ENCODE data around the gene MED12L. TPM values are rescaled to one million over a fixed set of nuclear protein-coding genes. Genes with fewer than 3 reads are reported as not detected.

The MED12L gene
- total and polyA plus RNA-seq, 7 donors = 0.16 to 0.71 (median 0.28) TPM; not detected in 2

DNA sequence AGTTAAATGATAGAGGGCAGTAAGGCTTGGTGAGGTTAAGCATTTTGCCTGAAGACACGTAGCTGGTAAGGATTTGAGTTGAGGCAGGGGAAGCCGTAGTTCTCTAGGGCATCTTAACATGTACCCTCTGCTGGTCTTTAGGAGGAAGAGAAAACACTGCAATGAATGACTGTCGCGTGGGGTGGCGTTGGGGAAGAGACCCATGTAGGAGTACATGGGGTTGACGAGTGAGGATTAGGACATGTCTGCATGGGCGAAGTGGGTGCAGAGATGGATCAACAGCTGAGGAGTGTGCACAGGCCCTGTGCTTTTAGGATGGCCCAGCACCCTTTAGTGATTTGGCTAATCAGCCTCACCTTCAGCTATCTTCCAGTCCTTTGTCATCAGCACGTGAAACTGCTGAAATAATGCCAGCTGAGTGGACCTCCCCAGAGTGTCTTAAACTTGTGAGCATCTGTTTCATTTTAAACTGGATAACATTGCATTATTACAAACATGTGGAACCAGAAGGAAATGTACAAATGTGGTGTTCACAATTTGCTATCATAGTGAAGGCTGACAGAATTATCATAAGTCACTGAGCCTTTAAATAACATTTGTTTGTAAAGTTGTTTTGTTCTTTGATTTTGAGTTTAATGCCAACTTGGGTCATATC, 177.5 kb downstream of the MED12L start:
- Histone ChIP-seq H3K9me3 (no peaks in the 10 kb centered on the region), H3K27me3 (no peaks in the 10 kb centered on the region), H3K27ac (peak overlapping the region; percentile 51 to 80 (median 72)), H3K36me3 (no peaks in the 10 kb centered on the region), H3K4me3 (no peak overlapping the region), H3K4me1 (peaks cover 0 to 73% (median 22%) of the 10 kb centered on the region in 4 donors)
- TF ChIP-seq POLR2AphosphoS5 (IDR thresholded peaks at IDR 0.05) (no peak), POLR2A (IDR thresholded peaks at IDR 0.05) (no peak), EP300 (IDR thresholded peaks at IDR 0.05) (no peak)
- TF ChIP-seq, protein P1, sequence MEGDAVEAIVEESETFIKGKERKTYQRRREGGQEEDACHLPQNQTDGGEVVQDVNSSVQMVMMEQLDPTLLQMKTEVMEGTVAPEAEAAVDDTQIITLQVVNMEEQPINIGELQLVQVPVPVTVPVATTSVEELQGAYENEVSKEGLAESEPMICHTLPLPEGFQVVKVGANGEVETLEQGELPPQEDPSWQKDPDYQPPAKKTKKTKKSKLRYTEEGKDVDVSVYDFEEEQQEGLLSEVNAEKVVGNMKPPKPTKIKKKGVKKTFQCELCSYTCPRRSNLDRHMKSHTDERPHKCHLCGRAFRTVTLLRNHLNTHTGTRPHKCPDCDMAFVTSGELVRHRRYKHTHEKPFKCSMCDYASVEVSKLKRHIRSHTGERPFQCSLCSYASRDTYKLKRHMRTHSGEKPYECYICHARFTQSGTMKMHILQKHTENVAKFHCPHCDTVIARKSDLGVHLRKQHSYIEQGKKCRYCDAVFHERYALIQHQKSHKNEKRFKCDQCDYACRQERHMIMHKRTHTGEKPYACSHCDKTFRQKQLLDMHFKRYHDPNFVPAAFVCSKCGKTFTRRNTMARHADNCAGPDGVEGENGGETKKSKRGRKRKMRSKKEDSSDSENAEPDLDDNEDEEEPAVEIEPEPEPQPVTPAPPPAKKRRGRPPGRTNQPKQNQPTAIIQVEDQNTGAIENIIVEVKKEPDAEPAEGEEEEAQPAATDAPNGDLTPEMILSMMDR (IDR thresholded peaks at IDR 0.05) = no peak
- intact Hi-C loops (cut with DNase I) = loop anchor here (10.0 kb wide), 1 partner anchor 1202 kb away; no protein-coding TSS in a partner anchor
- no peak for DNase-seq
- WGBS, 2 donors = 83 to 86% methylated on average over 8 of the region's 8 CpGs

DNA sequence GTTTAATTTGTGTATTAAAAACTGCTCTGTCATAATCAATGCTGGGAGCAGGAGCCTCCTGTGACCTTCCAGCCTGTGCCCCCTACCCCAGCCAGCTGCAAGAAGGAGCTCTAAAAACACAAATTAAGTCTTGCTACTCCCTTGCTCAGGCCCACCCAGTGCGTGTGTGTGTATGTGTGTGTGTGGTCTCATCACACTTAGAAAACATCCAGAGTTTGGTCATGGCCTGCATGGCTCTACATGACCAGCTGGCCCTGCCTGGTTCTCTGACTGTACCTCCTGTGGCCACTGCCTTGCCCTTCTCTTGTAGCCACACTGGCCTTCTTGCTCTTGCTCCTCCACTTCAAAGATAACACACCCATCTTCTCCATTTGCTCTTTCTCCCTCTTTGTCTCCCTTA, 179.1 kb downstream of the MED12L start:
- intact Hi-C loops (cut with DNase I) = loop anchor here (5.0 to 10.0 kb wide), 2 partner anchors 502 to 1200 kb away; partner anchors contain the start of gene SIAH2
- peaks cover 0 to 73% (median 21%) of the 10 kb centered on the region in 4 donors for H3K4me1 ChIP-seq
- no peaks in the 10 kb centered on the region for H3K36me3 ChIP-seq
- DNase-seq = no peak
- no peaks in the 10 kb centered on the region for H3K9me3 ChIP-seq
- TF ChIP-seq POLR2AphosphoS5 (IDR thresholded peaks at IDR 0.05) (no peak), POLR2A (IDR thresholded peaks at IDR 0.05) (no peak), EP300 (IDR thresholded peaks at IDR 0.05) (no peak)
- TF ChIP-seq, protein P1 (IDR thresholded peaks at IDR 0.05) = no peak
- WGBS, 2 donors = 86 to 97% methylated on average over 1 of the region's 1 CpG
- H3K27me3 ChIP-seq = no peaks in the 10 kb centered on the region
- H3K27ac ChIP-seq = peak overlapping the region; percentile 60 to 80 (median 72)
- H3K4me3 ChIP-seq = no peak overlapping the region

DNA sequence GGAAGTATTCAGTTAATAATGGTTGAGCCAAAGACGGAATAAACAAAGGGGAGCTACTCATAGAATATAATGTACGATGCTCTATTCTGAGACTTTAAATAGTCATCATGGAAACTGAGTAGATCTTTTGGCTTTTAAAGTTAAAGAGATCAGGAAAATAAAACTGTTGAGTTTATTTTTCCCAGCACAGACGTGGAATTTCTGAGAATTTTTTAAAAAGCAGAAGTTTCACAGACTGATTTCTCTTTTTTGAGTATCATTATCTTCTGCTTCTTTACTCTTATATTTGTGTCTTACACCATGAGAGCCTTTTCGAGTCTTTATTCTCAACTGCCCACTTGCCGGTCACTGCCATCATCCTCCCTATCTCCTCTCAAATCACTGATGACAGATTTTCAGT, 179.7 kb downstream of the MED12L start:
- Histone ChIP-seq H3K4me1 (peaks cover 0 to 74% (median 19%) of the 10 kb centered on the region in 4 donors), H3K27ac (peak overlapping the region; percentile 60 to 80 (median 72))
- WGBS, 2 donors = 68 to 87% methylated on average over 5 of the region's 5 CpGs

DNA sequence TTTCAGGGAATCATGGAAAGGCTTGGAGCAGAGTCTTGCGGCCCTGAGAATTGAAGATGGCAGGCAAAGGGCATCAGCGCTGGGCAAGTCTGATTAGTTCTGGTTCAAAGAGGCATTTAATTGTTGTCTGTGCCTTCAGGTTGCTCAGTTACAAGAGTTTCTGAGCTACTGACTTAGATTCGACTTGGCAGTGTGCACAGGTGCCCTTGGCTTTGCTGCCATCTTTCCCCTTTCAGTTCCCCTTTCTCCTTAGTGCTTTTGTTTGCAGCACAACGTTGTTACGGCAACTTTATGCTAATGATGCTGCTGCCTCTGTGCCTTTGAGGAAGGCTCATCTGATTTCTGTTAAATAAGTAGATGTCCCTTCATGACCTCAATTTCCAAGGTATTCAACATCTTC, 180.4 kb downstream of the MED12L start:
- Histone ChIP-seq H3K27ac (peak overlapping the region; percentile 60 to 80 (median 72)), H3K36me3 (no peaks in the 10 kb centered on the region), H3K4me1 (peaks cover 0 to 78% (median 19%) of the 10 kb centered on the region in 4 donors), H3K4me3 (no peak overlapping the region), H3K27me3 (no peaks in the 10 kb centered on the region), H3K9me3 (no peaks in the 10 kb centered on the region)
- WGBS, 2 donors = 62 to 71% methylated on average over 5 of the region's 5 CpGs
- DNase-seq = no peak
- TF ChIP-seq POLR2AphosphoS5 (IDR thresholded peaks at IDR 0.05) = no peak
- intact Hi-C loops (cut with DNase I) = loop anchor here (5.0 to 10.0 kb wide), 2 partner anchors 504 to 1199 kb away; partner anchors contain the start of gene SIAH2

More for the DNA sequence above, 179.7 kb downstream of the MED12L start:
- no peak for DNase-seq
- H3K27me3 ChIP-seq = no peaks in the 10 kb centered on the region
- no peak overlapping the region for H3K4me3 ChIP-seq
- TF ChIP-seq EP300 (IDR thresholded peaks at IDR 0.05) = peak in 1 of 4 donors; percentile 32
- TF ChIP-seq POLR2A (IDR thresholded peaks at IDR 0.05) = no peak
- TF ChIP-seq POLR2AphosphoS5 (IDR thresholded peaks at IDR 0.05) = no peak
- TF ChIP-seq, protein P1 (IDR thresholded peaks at IDR 0.05) = no peak
- no peaks in the 10 kb centered on the region for H3K9me3 ChIP-seq
- intact Hi-C loops (cut with DNase I) = loop anchor here (5.0 to 10.0 kb wide), 2 partner anchors 503 to 1200 kb away; partner anchors contain the start of gene SIAH2
- H3K36me3 ChIP-seq = no peaks in the 10 kb centered on the region

DNA sequence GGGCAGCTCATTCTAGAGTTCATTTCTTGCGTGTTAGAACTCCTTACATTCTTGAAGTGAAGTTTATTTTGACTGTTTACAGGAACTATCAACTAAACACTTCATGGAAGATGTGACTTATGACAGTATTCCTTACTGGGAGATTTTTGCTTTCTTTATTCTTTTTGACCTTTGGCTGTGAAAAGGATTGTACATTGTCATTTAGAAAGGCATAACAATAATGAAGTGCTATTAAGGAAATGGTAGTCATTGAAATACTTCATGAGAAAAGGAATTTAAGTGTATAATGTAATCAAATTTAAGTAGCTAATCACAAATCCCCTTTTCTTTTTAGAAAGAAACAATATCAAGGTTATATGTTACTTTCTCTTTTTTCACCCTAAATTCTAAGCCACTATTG, 181.6 kb downstream of the MED12L start:
- DNase-seq = no peak
- Histone ChIP-seq H3K36me3 (no peaks in the 10 kb centered on the region), H3K27ac (peak overlapping the region; percentile 60 to 80 (median 72)), H3K4me3 (no peak overlapping the region), H3K9me3 (no peaks in the 10 kb centered on the region), H3K27me3 (no peaks in the 10 kb centered on the region), H3K4me1 (peaks cover 0 to 87% (median 19%) of the 10 kb centered on the region in 4 donors)
- 83 to 88% methylated on average over 1 of the region's 1 CpG for WGBS, 2 donors
- no peak for TF ChIP-seq EP300 (IDR thresholded peaks at IDR 0.05)
- no peak for TF ChIP-seq POLR2AphosphoS5 (IDR thresholded peaks at IDR 0.05)
- TF ChIP-seq, protein P1 (IDR thresholded peaks at IDR 0.05) = no peak
- TF ChIP-seq POLR2A (IDR thresholded peaks at IDR 0.05) = no peak
- intact Hi-C loops (cut with DNase I) = loop anchor here (5.0 to 10.0 kb wide), 2 partner anchors 505 to 1198 kb away; partner anchors contain the start of gene SIAH2
